GM19397 (cell line): ENCODE measurements around the gene RARRES2.

ENCODE experiments used
- ATAC-seq: cut with Tn5 transposase; IDR thresholded peaks from one replicate; pipeline ENCODE4 v1.9.1; 2021; ENCODE audit warnings: mild to moderate bottlenecking, moderate library complexity; ENCODE audit not compliant: unreplicated experiment

The RARRES2 gene

GRCh38 chr7:150363370-150363769 lies 21.9 kb upstream of the RARRES2 start:
- no peak for ATAC-seq

GRCh38 chr7:150361807-150362621 lies 20.6 kb upstream of the RARRES2 start:
- no peak for ATAC-seq

GRCh38 chr7:150361402-150361801 lies 20.0 kb upstream of the RARRES2 start:
- ATAC-seq = no peak

GRCh38 chr7:150360363-150361058 lies 19.1 kb upstream of the RARRES2 start:
- ATAC-seq = no peak

- no peak for ATAC-seq
These were observed 18.4 kb upstream of the RARRES2 start for GRCh38 chr7:150359622-150360362.

GRCh38 chr7:150358988-150359621 lies 17.7 kb upstream of the RARRES2 start:
- no peak for ATAC-seq

- no peak for ATAC-seq
These were observed 17.0 kb upstream of the RARRES2 start for GRCh38 chr7:150358433-150358832.

GRCh38 chr7:150357771-150358427 lies 16.5 kb upstream of the RARRES2 start:
- ATAC-seq = peak; percentile 22

- peak; percentile 76 for ATAC-seq
These were observed 15.8 kb upstream of the RARRES2 start for GRCh38 chr7:150357270-150357669.

- no peak for ATAC-seq
These were observed 15.0 kb upstream of the RARRES2 start for GRCh38 chr7:150356265-150356897.

GRCh38 chr7:150355666-150356059 lies 14.2 kb upstream of the RARRES2 start:
- ATAC-seq = no peak

- ATAC-seq = no peak
These were observed 10.3 kb upstream of the RARRES2 start for GRCh38 chr7:150351587-150352194.

- no peak for ATAC-seq
These were observed 5.5 kb upstream of the RARRES2 start for GRCh38 chr7:150346922-150347321.

GRCh38 chr7:150345012-150345411 lies 3.6 kb upstream of the RARRES2 start:
- no peak for ATAC-seq

GRCh38 chr7:150344299-150344698 lies 2.9 kb upstream of the RARRES2 start:
- ATAC-seq = no peak

- no peak for ATAC-seq
These were observed 1.8 kb upstream of the RARRES2 start for GRCh38 chr7:150343225-150343624.

GRCh38 chr7:150342121-150342408 lies 636 bp upstream of the RARRES2 start:
- ATAC-seq = no peak

- ATAC-seq = no peak
These were observed 560 bp downstream of the RARRES2 start for GRCh38 chr7:150340875-150341262.

GRCh38 chr7:150340024-150340749 lies 1.2 kb downstream of the RARRES2 start:
- no peak for ATAC-seq
